PC-9 (cell line): ENCODE data around the gene DUS1L.

Experiments used
- CTCF ChIP-seq: fragments of 200-600 bp; sonication (generic); conservative IDR thresholded peaks from 2 replicates; pipeline ENCODE4 v1.6.1; 2017; ENCODE audit warnings: mixed run types, antibody characterized with exemption, mild to moderate bottlenecking, moderate library complexity
- EZH2 ChIP-seq: fragments of 200-600 bp; sonication (generic); IDR thresholded peaks from 2 replicates; pipeline ENCODE4 v1.8.0; 2017; ENCODE audit warnings: antibody characterized with exemption, low read depth

- TF ChIP-seq CTCF (no peak), EZH2 (no peak)
These were observed 12.2 kb upstream of the DUS1L start for GRCh38 chr17:82077617-82078358.
